Right lobe of liver (tissue), 6 donors: ENCODE measurements around the gene AICDA. TPM values are rescaled to one million over a fixed set of nuclear protein-coding genes. Genes with fewer than 3 reads are reported as not detected.
"Not testable (repeated sequence)": the region's sequence is repeated elsewhere in the genome, so short reads cannot be mapped to it uniquely, and the experiment has no call there.

ENCODE experiments used
- ATAC-seq, 4 donors: fragments of 200-7000 bp; cut with Tn5 transposase; one replicate each; pipeline ENCODE4 v1.9.1; 2020; ENCODE audit warnings: mild to moderate bottlenecking in 4 of 4, moderate library complexity in 4 of 4
- DNase-seq, 3 donors: peaks; one replicate each; pipeline ENCODE4 v3.0.0-alpha.2; 2020
- H3K27ac ChIP-seq, 3 donors: fragments of 200-600 bp; one replicate each; pipeline ENCODE4 v1.8.0; 2022
- H3K27me3 ChIP-seq, 2 donors: fragments of 200-600 bp; one replicate each; pipeline ENCODE4 v1.8.0; 2022
- H3K36me3 ChIP-seq, 4 donors: fragments of 200-600 bp; sonication (generic) in 1 of 4; one replicate each; pipeline versions ENCODE4 v1.5.1 to v1.8.0; 2017 to 2022; ENCODE audit warnings: control low read depth in 1 of 4
- H3K4me1 ChIP-seq, 4 donors: fragments of 200-600 bp; sonication (generic) in 1 of 4; one replicate each; pipeline versions ENCODE4 v1.5.1 to v1.8.0; 2017 to 2022; ENCODE audit warnings: control low read depth in 1 of 4
- H3K4me3 ChIP-seq, 3 donors: fragments of 200-600 bp; one replicate each; pipeline ENCODE4 v1.8.0; 2022
- H3K9me3 ChIP-seq, 4 donors: fragments of 200-600 bp; sonication (generic) in 1 of 4; one replicate each; pipeline versions ENCODE4 v1.5.1 to v1.8.0; 2017 to 2022; ENCODE audit warnings: control low read depth in 1 of 4
- CTCF ChIP-seq, 4 donors: fragments of 200-600 bp in 3 of 4; fragments of 450-650 bp in 1 of 4; IDR thresholded peaks; one replicate each; pipeline versions ENCODE4 v1.5.1 to v1.8.0; 2016 to 2022; ENCODE audit warnings: antibody characterized with exemption in 4 of 4, mild to moderate bottlenecking in 2 of 4
- POLR2A ChIP-seq: fragments of 450-650 bp; IDR thresholded peaks from one replicate; pipeline ENCODE4 v1.6.1; 2017; ENCODE audit warnings: antibody characterized with exemption, mild to moderate bottlenecking
- WGBS: methylation state at CpG from one replicate; pipeline ENCODE4 v1.1.6; 2018; ENCODE audit warnings: low coverage, low lambda C conversion rate; ENCODE audit not compliant: insufficient coverage; ENCODE audit errors: missing lambda C conversion rate; 5-methylcytosine and 5-hydroxymethylcytosine counted together
- intact Hi-C, 2 donors: fragments of 100-400 bp; cut with DNase I; formaldehyde crosslinking; loops; one replicate each; pipeline versions ENCODE4 v1.11.2 to v1.14.1; 2022
- total RNA-seq, 6 experiments: library from RNA; depleted of rRNA in 2 of 6; stranded (reverse); fragments of >200 nt in 2 of 6; fragmentation: NEBNext Ultra II Directional in 3 of 6; extraction: Animal tissue kit (Norgen Biotek cat#: 25700) in 3 of 6; gene quantifications; one replicate each; pipeline versions ENCODE4 v1.1.0 to v1.2.4, GENCODE V29; 2016 to 2023
- donor health status: DM: no; HTN: yes; CAD: no.
- donor health status: DM: no; HTN: no; CAD: no.
- donor health status: DM: no; HTN: no; CAD: no.
- donor health status: DM: no; HTN: yes; CAD: no.
- donor health status: DM: no; HTN: yes; CAD: no.

Gene AICDA
- total RNA-seq, 6 experiments from 2014 or later, result not detected

- no peak overlapping the region for H3K27ac ChIP-seq
- no peak overlapping the region for H3K4me3 ChIP-seq
- DNase-seq (no peak), ATAC-seq (peak; percentile 32 to 39 (median 36))
- TF ChIP-seq POLR2A (no peak), CTCF (IDR thresholded peaks at IDR 0.05) (no peak)
- H3K27me3 ChIP-seq, result no peaks in the 10 kb centered on the region
- intact Hi-C loops, result no loop called here
- H3K4me1 ChIP-seq, result no peaks in the 10 kb centered on the region
- H3K36me3 ChIP-seq, result no peaks in the 10 kb centered on the region
- WGBS, result 26% methylated on average over 2 of the region's 2 CpGs
- H3K9me3 ChIP-seq, result no peaks in the 10 kb centered on the region
These were observed 40.2 kb downstream of the AICDA start for GRCh38 chr12:8572507-8572906.

DNA sequence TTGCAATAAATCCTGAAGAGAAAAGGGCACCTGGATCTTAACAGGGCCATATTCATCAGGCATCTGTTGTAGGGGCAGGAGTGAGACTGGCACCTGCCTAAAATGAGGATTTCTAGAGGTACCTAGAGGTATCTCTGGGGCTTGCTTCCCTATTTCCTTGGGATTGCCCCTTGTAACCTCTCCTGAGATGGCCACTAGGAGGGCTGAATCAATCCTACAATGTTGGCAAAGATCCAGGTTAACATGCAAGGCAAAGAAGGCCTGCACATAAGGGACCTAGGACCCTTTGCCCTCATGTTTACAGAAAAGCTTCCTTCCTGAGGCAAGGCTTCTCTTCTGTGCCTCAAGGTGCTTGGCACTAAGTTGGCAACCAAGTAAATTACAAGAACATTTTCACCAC lies 46.1 kb downstream of the AICDA start:
- no peaks in the 10 kb centered on the region for H3K36me3 ChIP-seq
- no peaks in the 10 kb centered on the region for H3K27me3 ChIP-seq
- H3K4me1 ChIP-seq, result no peaks in the 10 kb centered on the region
- DNase-seq (no peak), ATAC-seq (no peak)
- no peaks in the 10 kb centered on the region for H3K9me3 ChIP-seq
- H3K4me3 ChIP-seq, result no peak overlapping the region
- intact Hi-C loops, result no loop called here
- peak overlapping the region in 1 of 3 donors; percentile 29 for H3K27ac ChIP-seq
- no peak for TF ChIP-seq POLR2A
- TF ChIP-seq CTCF (IDR thresholded peaks at IDR 0.05), result no peak

DNA sequence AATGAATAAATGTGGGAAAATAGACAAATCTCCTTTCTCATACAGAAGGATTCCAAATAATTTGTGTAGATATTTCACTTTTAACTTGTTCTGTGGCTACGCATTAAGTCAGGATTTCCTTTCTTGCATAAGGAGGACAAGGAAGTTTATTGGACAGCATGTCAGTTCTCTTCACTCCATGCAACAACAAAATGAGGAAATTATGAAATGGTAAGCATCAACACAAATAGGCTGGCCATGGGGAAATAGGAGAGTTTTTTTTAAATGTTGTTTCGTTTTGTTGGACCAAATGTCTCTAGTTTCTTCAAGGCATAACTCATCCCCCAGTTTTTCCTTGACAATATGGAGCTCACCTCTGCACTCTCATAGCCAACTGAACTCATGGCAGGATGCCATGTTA lies 46.6 kb downstream of the AICDA start:
- peak in 3 of 4 donors; percentile 29 to 46 (median 34) for ATAC-seq
- intact Hi-C loops, H3K36me3 ChIP-seq, H3K4me3 ChIP-seq, H3K27me3 ChIP-seq, DNase-seq, H3K9me3 ChIP-seq, H3K4me1 ChIP-seq: not testable (repeated sequence)
- peak overlapping the region in 1 of 3 donors; percentile 29 for H3K27ac ChIP-seq
- 64% methylated on average over 2 of the region's 2 CpGs for WGBS

- DNase-seq, result no peak
- H3K36me3 ChIP-seq, result no peaks in the 10 kb centered on the region
- 59% methylated on average over 19 of the region's 22 CpGs for WGBS
- H3K27ac ChIP-seq, result no peak overlapping the region
- H3K4me3 ChIP-seq, result no peak overlapping the region
- TF ChIP-seq POLR2A (no peak), CTCF (IDR thresholded peaks at IDR 0.05) (no peak)
- no peaks in the 10 kb centered on the region for H3K4me1 ChIP-seq
- H3K27me3 ChIP-seq, result no peaks in the 10 kb centered on the region
- no peak for ATAC-seq
- intact Hi-C loops, result no loop called here
- H3K9me3 ChIP-seq, result no peaks in the 10 kb centered on the region
These were observed 48.0 kb downstream of the AICDA start for GRCh38 chr12:8564656-8565055.

GRCh38 chr12:8563356-8563755 lies 49.3 kb downstream of the AICDA start:
- DNase-seq (no peak), ATAC-seq (no peak)
- no peak for TF ChIP-seq POLR2A
- no peak for TF ChIP-seq CTCF (IDR thresholded peaks at IDR 0.05)
- Histone ChIP-seq H3K4me3 (no peak overlapping the region), H3K27ac (no peak overlapping the region), H3K9me3 (no peaks in the 10 kb centered on the region), H3K36me3 (no peaks in the 10 kb centered on the region), H3K27me3 (no peaks in the 10 kb centered on the region), H3K4me1 (no peaks in the 10 kb centered on the region)
- intact Hi-C loops, result no loop called here
- 50% methylated on average over 3 of the region's 3 CpGs for WGBS
